HEK293 (cell line): ENCODE results near the gene ERAL1.
A peak's percentile ranks its signal among the peaks of the same experiment; 100 is the strongest.

Source experiments
- FEZF1 ChIP-seq: fragments of 450-650 bp; formaldehyde crosslinking; IDR thresholded peaks from 2 replicates; pipeline ENCODE4 v1.5.1; 2016; ENCODE audit warnings: missing biosample characterization, missing genetic modification characterization
- GLI4 ChIP-seq: fragments of 450-650 bp; formaldehyde crosslinking; IDR thresholded peaks from 2 replicates; pipeline ENCODE4 v1.5.1; 2016; ENCODE audit warnings: missing biosample characterization, missing genetic modification characterization
- SALL2 ChIP-seq: fragments of 450-650 bp; formaldehyde crosslinking; IDR thresholded peaks from 2 replicates; pipeline ENCODE4 v1.5.0; 2017; ENCODE audit warnings: missing biosample characterization, mild to moderate bottlenecking, missing genetic modification characterization, borderline replicate concordance
- SCRT1 ChIP-seq: fragments of 450-650 bp; formaldehyde crosslinking; IDR thresholded peaks from 2 replicates; pipeline ENCODE4 v1.5.1; 2016; ENCODE audit warnings: missing biosample characterization, missing genetic modification characterization, borderline replicate concordance
- SETDB1 ChIP-seq: IDR thresholded peaks from one replicate; pipeline ENCODE4 v1.6.1; 2017; ENCODE audit warnings: mild to moderate bottlenecking, low read length, moderate library complexity, mixed read lengths; ENCODE audit not compliant: insufficient read length
- ZBTB17 ChIP-seq: fragments of 450-650 bp; formaldehyde crosslinking; IDR thresholded peaks from 2 replicates; pipeline ENCODE4 v1.5.1; 2016; ENCODE audit warnings: missing biosample characterization, missing genetic modification characterization
- ZFP41 ChIP-seq: fragments of 450-650 bp; formaldehyde crosslinking; IDR thresholded peaks from 2 replicates; pipeline ENCODE4 v1.5.1; 2016; ENCODE audit warnings: missing biosample characterization, missing genetic modification characterization, borderline replicate concordance
- ZNF114 ChIP-seq: fragments of 450-650 bp; formaldehyde crosslinking; IDR thresholded peaks from 2 replicates; pipeline ENCODE4 v1.5.0; 2017; ENCODE audit warnings: missing biosample characterization, missing genetic modification characterization
- ZNF132 ChIP-seq: fragments of 450-650 bp; formaldehyde crosslinking; IDR thresholded peaks from 2 replicates; pipeline ENCODE4 v1.5.1; 2017; ENCODE audit warnings: missing biosample characterization, missing genetic modification characterization, borderline replicate concordance
- ZNF133 ChIP-seq: fragments of 450-650 bp; formaldehyde crosslinking; IDR thresholded peaks from 2 replicates; pipeline ENCODE4 v1.5.1; 2016; ENCODE audit warnings: missing biosample characterization, missing genetic modification characterization
- ZNF138 ChIP-seq: fragments of 450-650 bp; formaldehyde crosslinking; IDR thresholded peaks from 2 replicates; pipeline ENCODE4 v1.5.1; 2016; ENCODE audit warnings: missing biosample characterization, missing genetic modification characterization, borderline replicate concordance
- ZNF211 ChIP-seq: fragments of 450-650 bp; formaldehyde crosslinking; IDR thresholded peaks from 2 replicates; pipeline ENCODE4 v1.5.1; 2016; ENCODE audit warnings: low read depth, missing biosample characterization, missing genetic modification characterization
- ZNF23 ChIP-seq: fragments of 450-650 bp; formaldehyde crosslinking; IDR thresholded peaks from 2 replicates; pipeline ENCODE4 v1.5.1; 2016; ENCODE audit warnings: missing biosample characterization, missing genetic modification characterization, borderline replicate concordance
- ZNF239 ChIP-seq: fragments of 450-650 bp; formaldehyde crosslinking; IDR thresholded peaks from 2 replicates; pipeline ENCODE4 v1.5.1; 2016; ENCODE audit warnings: missing biosample characterization, missing genetic modification characterization
- ZNF248 ChIP-seq: fragments of 450-650 bp; formaldehyde crosslinking; IDR thresholded peaks from 2 replicates; pipeline ENCODE4 v1.5.1; 2017; ENCODE audit warnings: missing biosample characterization, missing genetic modification characterization
- ZNF266 ChIP-seq: fragments of 450-650 bp; formaldehyde crosslinking; IDR thresholded peaks from 2 replicates; pipeline ENCODE4 v1.5.1; 2016; ENCODE audit warnings: missing biosample characterization, missing genetic modification characterization, low read depth
- ZNF394 ChIP-seq: fragments of 450-650 bp; formaldehyde crosslinking; IDR thresholded peaks from 2 replicates; pipeline ENCODE4 v1.5.1; 2016; ENCODE audit warnings: missing biosample characterization, missing genetic modification characterization, mild to moderate bottlenecking, moderate library complexity, borderline replicate concordance
- ZNF48 ChIP-seq: fragments of 450-650 bp; formaldehyde crosslinking; IDR thresholded peaks from 2 replicates; pipeline ENCODE4 v1.5.1; 2016; ENCODE audit warnings: missing biosample characterization, missing genetic modification characterization
- ZNF585B ChIP-seq: fragments of 450-650 bp; formaldehyde crosslinking; IDR thresholded peaks from 2 replicates; pipeline ENCODE4 v1.5.1; 2016; ENCODE audit warnings: missing biosample characterization, missing genetic modification characterization
- ZNF600 ChIP-seq: fragments of 450-650 bp; formaldehyde crosslinking; IDR thresholded peaks from 2 replicates; pipeline ENCODE4 v1.5.1; 2016; ENCODE audit warnings: missing biosample characterization, missing genetic modification characterization
- ZNF629 ChIP-seq: fragments of 450-650 bp; formaldehyde crosslinking; IDR thresholded peaks from 2 replicates; pipeline ENCODE4 v1.5.1; 2017; ENCODE audit warnings: missing biosample characterization, missing genetic modification characterization
- ZNF664 ChIP-seq: fragments of 450-650 bp; formaldehyde crosslinking; IDR thresholded peaks from 2 replicates; pipeline ENCODE4 v1.5.1; 2016; ENCODE audit warnings: missing biosample characterization, missing genetic modification characterization
- ZNF701 ChIP-seq: fragments of 450-650 bp; formaldehyde crosslinking; IDR thresholded peaks from 2 replicates; pipeline ENCODE4 v1.5.1; 2016; ENCODE audit warnings: missing biosample characterization, missing genetic modification characterization
- ZNF707 ChIP-seq: fragments of 450-650 bp; formaldehyde crosslinking; IDR thresholded peaks from 2 replicates; pipeline ENCODE4 v1.5.1; 2016; ENCODE audit warnings: missing biosample characterization, missing genetic modification characterization
- ZSCAN23 ChIP-seq: fragments of 450-650 bp; formaldehyde crosslinking; IDR thresholded peaks from 2 replicates; pipeline ENCODE4 v1.5.1; 2016; ENCODE audit warnings: missing biosample characterization, missing genetic modification characterization
- TF ChIP-seq, protein P1 (sequence below): fragments of 450-650 bp; formaldehyde crosslinking; IDR thresholded peaks from 2 replicates; pipeline ENCODE4 v1.5.1; 2016; ENCODE audit warnings: missing biosample characterization, missing genetic modification characterization
- TF ChIP-seq, protein P2 (sequence below): fragments of 450-650 bp; formaldehyde crosslinking; IDR thresholded peaks from 2 replicates; pipeline ENCODE4 v1.5.1; 2016; ENCODE audit warnings: missing biosample characterization, missing genetic modification characterization
- TF ChIP-seq, protein P3 (sequence below): fragments of 450-650 bp; formaldehyde crosslinking; IDR thresholded peaks from 2 replicates; pipeline ENCODE4 v1.5.1; 2016; ENCODE audit warnings: missing biosample characterization, missing genetic modification characterization
- TF ChIP-seq, protein P4 (sequence below): fragments of 450-650 bp; formaldehyde crosslinking; optimal IDR thresholded peaks from 2 replicates; pipeline ENCODE3; 2016; ENCODE audit warnings: missing biosample characterization, mild to moderate bottlenecking, missing genetic modification characterization
- TF ChIP-seq, protein P5 (sequence below): fragments of 450-650 bp; formaldehyde crosslinking; IDR thresholded peaks from 2 replicates; pipeline ENCODE4; 2016; ENCODE audit warnings: missing biosample characterization, missing genetic modification characterization
- TF ChIP-seq, protein P6 (sequence below): fragments of 450-650 bp; IDR thresholded peaks from 2 replicates; pipeline ENCODE4 v1.5.1; 2018; ENCODE audit warnings: missing biosample characterization, mild to moderate bottlenecking, missing genetic modification characterization

ERAL1 gene

DNA sequence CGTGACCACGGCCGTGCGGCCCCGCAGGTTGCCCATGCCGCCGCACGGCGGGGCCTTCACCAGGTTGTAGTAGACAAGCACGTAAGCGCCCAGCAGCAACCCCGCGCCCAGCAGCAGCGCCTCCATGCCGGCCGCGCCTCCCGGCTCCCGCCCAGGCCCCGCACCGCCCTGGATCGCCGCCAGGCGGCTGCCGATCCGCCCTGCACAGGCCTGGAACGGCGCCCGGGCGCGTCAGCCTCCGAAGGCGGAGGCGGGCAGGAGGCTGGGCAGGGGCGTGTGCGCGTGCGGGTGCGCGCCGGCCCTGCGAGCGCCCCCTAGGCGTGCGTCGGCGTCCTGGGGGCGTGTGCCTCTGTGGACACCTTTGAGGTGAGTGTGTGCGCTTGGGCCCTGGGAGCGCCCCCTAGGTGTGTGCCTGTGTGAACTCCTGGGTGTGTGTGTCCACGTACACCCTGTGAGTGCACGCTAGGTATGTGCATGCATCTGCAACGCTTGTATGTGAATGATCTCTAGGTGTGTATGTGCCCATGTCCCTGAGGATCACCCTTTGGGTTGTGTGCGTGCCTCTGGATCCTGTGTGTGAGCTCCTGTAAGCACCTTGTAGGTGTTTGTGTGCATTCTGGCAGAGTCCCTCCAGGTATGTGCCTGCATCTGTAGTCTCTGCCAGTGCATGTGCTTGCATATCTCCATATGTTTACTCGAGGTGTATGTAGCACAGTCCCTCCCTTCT lies 48.2 kb downstream of the ERAL1 start, which contains the start of gene DHRS13 (continued):
- TF ChIP-seq, protein P1, sequence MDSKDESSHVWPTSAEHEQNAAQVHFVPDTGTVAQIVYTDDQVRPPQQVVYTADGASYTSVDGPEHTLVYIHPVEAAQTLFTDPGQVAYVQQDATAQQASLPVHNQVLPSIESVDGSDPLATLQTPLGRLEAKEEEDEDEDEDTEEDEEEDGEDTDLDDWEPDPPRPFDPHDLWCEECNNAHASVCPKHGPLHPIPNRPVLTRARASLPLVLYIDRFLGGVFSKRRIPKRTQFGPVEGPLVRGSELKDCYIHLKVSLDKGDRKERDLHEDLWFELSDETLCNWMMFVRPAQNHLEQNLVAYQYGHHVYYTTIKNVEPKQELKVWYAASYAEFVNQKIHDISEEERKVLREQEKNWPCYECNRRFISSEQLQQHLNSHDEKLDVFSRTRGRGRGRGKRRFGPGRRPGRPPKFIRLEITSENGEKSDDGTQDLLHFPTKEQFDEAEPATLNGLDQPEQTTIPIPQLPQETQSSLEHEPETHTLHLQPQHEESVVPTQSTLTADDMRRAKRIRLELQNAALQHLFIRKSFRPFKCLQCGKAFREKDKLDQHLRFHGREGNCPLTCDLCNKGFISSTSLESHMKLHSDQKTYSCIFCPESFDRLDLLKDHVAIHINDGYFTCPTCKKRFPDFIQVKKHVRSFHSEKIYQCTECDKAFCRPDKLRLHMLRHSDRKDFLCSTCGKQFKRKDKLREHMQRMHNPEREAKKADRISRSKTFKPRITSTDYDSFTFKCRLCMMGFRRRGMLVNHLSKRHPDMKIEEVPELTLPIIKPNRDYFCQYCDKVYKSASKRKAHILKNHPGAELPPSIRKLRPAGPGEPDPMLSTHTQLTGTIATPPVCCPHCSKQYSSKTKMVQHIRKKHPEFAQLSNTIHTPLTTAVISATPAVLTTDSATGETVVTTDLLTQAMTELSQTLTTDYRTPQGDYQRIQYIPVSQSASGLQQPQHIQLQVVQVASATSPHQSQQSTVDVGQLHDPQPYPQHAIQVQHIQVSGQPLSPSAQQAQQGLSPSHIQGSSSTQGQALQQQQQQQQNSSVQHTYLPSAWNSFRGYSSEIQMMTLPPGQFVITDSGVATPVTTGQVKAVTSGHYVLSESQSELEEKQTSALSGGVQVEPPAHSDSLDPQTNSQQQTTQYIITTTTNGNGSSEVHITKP (tag by site-specific recombination): 0 out of 2 replicates have a peak, but pooled peaks have one; percentile 22
- TF ChIP-seq ZNF394 (tag by site-specific recombination) (no peak; the same call in 1 of the 2 replicates), ZNF248 (no peak), ZNF132 (tag by site-specific recombination) (no peak), ZNF138 (tag by site-specific recombination) (no peak), ZNF629 (peak; percentile 64; the same call in 1 of the 2 replicates), SCRT1 (no peak), ZNF239 (tag by site-specific recombination) (no peak), ZNF585B (tag by site-specific recombination) (no peak), ZNF23 (tag by site-specific recombination) (no peak), SETDB1 (peak; percentile 88), ZNF48 (no peak), ZNF600 (no peak), ZFP41 (tag by site-specific recombination) (no peak), ZNF664 (no peak), ZNF211 (no peak), ZBTB17 (tag by site-specific recombination) (peak; percentile 43), ZNF114 (tag by site-specific recombination) (no peak), ZSCAN23 (no peak), ZNF707 (tag by site-specific recombination) (no peak), ZNF701 (no peak), SALL2 (no peak), FEZF1 (tag by site-specific recombination) (no peak), ZNF133 (tag by site-specific recombination) (no peak), GLI4 (tag by site-specific recombination) (no peak), ZNF266 (tag by site-specific recombination) (no peak)
- TF ChIP-seq, protein P2, sequence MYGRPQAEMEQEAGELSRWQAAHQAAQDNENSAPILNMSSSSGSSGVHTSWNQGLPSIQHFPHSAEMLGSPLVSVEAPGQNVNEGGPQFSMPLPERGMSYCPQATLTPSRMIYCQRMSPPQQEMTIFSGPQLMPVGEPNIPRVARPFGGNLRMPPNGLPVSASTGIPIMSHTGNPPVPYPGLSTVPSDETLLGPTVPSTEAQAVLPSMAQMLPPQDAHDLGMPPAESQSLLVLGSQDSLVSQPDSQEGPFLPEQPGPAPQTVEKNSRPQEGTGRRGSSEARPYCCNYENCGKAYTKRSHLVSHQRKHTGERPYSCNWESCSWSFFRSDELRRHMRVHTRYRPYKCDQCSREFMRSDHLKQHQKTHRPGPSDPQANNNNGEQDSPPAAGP (tag by site-specific recombination): peak; percentile 74; the same call in 1 of the 2 replicates
- TF ChIP-seq, protein P3, sequence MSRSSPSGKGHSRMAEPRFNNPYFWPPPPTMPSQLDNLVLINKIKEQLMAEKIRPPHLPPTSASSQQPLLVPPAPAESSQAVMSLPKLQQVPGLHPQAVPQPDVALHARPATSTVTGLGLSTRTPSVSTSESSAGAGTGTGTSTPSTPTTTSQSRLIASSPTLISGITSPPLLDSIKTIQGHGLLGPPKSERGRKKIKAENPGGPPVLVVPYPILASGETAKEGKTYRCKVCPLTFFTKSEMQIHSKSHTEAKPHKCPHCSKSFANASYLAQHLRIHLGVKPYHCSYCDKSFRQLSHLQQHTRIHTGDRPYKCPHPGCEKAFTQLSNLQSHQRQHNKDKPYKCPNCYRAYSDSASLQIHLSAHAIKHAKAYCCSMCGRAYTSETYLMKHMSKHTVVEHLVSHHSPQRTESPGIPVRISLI: no peak
- TF ChIP-seq, protein P4, sequence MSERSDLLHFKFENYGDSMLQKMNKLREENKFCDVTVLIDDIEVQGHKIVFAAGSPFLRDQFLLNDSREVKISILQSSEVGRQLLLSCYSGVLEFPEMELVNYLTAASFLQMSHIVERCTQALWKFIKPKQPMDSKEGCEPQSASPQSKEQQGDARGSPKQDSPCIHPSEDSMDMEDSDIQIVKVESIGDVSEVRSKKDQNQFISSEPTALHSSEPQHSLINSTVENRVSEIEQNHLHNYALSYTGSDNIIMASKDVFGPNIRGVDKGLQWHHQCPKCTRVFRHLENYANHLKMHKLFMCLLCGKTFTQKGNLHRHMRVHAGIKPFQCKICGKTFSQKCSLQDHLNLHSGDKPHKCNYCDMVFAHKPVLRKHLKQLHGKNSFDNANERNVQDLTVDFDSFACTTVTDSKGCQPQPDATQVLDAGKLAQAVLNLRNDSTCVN: peak; percentile 72
- TF ChIP-seq, protein P5, sequence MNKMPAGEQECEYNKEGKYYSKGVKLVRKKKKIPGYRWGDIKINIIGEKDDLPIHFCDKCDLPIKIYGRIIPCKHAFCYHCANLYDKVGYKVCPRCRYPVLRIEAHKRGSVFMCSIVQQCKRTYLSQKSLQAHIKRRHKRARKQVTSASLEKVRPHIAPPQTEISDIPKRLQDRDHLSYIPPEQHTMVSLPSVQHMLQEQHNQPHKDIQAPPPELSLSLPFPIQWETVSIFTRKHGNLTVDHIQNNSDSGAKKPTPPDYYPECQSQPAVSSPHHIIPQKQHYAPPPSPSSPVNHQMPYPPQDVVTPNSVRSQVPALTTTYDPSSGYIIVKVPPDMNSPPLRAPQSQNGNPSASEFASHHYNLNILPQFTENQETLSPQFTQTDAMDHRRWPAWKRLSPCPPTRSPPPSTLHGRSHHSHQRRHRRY (tag by site-specific recombination): no peak
- TF ChIP-seq, protein P6, sequence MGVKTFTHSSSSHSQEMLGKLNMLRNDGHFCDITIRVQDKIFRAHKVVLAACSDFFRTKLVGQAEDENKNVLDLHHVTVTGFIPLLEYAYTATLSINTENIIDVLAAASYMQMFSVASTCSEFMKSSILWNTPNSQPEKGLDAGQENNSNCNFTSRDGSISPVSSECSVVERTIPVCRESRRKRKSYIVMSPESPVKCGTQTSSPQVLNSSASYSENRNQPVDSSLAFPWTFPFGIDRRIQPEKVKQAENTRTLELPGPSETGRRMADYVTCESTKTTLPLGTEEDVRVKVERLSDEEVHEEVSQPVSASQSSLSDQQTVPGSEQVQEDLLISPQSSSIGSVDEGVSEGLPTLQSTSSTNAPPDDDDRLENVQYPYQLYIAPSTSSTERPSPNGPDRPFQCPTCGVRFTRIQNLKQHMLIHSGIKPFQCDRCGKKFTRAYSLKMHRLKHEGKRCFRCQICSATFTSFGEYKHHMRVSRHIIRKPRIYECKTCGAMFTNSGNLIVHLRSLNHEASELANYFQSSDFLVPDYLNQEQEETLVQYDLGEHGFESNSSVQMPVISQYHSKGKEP (tag by site-specific recombination): peak; percentile 84
